Gastroesophageal sphincter (tissue), 4 donors: Measurements from ENCODE around the gene ARRDC1. TPM values are rescaled to one million over a fixed set of nuclear protein-coding genes. Genes with fewer than 3 reads are reported as not detected.

Source experiments
- ATAC-seq: fragments of 150-250 bp; one replicate; pipeline ENCODE4 v1.9.1; 2016; ENCODE audit warnings: mild to moderate bottlenecking, moderate library complexity
- H3K27ac ChIP-seq, 4 donors: fragments of 200-600 bp; sonication (generic) in 3 of 4; 1 replicate in 3 of 4; 2 replicates in 1 of 4; pipeline ENCODE4 v1.5.1; 2016 to 2019
- H3K27me3 ChIP-seq: fragments of 200-600 bp; sonication (generic); one replicate; pipeline ENCODE4 v1.5.1; 2019
- H3K36me3 ChIP-seq, 2 donors: fragments of 200-600 bp; sonication (generic); one replicate each; pipeline ENCODE4 v1.5.1; 2019; ENCODE audit warnings: control low read depth in 1 of 2
- H3K4me1 ChIP-seq, 3 donors: fragments of 200-600 bp; sonication (generic); 1 replicate in 2 of 3; 2 replicates in 1 of 3; pipeline ENCODE4 v1.5.1; 2016 to 2019; ENCODE audit warnings: control low read depth in 2 of 3
- H3K4me3 ChIP-seq, 2 donors: fragments of 200-600 bp; sonication (generic); one replicate each; pipeline ENCODE4 v1.5.1; 2019; ENCODE audit warnings: mild to moderate bottlenecking in 1 of 2, moderate library complexity in 1 of 2
- H3K9me3 ChIP-seq, 3 donors: fragments of 200-600 bp; sonication (generic); one replicate each; pipeline ENCODE4 v1.5.1; 2017 to 2019; ENCODE audit warnings: control low read depth in 2 of 3
- CTCF ChIP-seq, 4 experiments: fragments of 200-600 bp in 2 of 4; fragments of 450-650 bp in 2 of 4; sonication (generic) in 1 of 4; IDR thresholded peaks; one replicate each; pipeline ENCODE4 v1.5.1; 2017 to 2019; ENCODE audit warnings: antibody characterized with exemption in 4 of 4, mild to moderate bottlenecking in 2 of 4, moderate library complexity in 2 of 4
- EP300 ChIP-seq: sonication (generic); formaldehyde crosslinking; IDR thresholded peaks from one replicate; pipeline ENCODE4 v1.6.1; 2017; ENCODE audit warnings: antibody characterized with exemption, mild to moderate bottlenecking
- POLR2A ChIP-seq, 2 donors: fragments of 450-650 bp; IDR thresholded peaks; one replicate each; pipeline ENCODE4 v1.6.1; 2017; ENCODE audit warnings: antibody characterized with exemption in 2 of 2, mild to moderate bottlenecking in 2 of 2, moderate library complexity in 1 of 2
- POLR2AphosphoS5 ChIP-seq: sonication (generic); formaldehyde crosslinking; IDR thresholded peaks from one replicate; pipeline ENCODE4 v1.6.1; 2017; ENCODE audit warnings: antibody characterized with exemption
- WGBS, 2 donors: methylation state at CpG; one replicate each; pipeline ENCODE4 v1.1.5; 2018; ENCODE audit warnings: low coverage in 1 of 2; 5-methylcytosine and 5-hydroxymethylcytosine counted together
- total RNA-seq, 4 donors: library from RNA; depleted of rRNA; stranded (reverse); fragments of >200 nt; gene quantifications; one replicate each; pipeline ENCODE4 v1.1.0, GENCODE V29; 2016

Gene ARRDC1
- total RNA-seq, 4 donors from 2014 or later, result 16.0 to 25.1 (median 21.9) TPM

GRCh38 chr9:137614631-137615386 is 9.3 kb downstream of the ARRDC1 start:
- WGBS, 2 donors, result 85% methylated on average over 19 of the region's 25 CpGs; no CpG with 5 or more reads in 1 of the 2 donors
- H3K27me3 ChIP-seq, result no peaks in the 10 kb centered on the region
- no peak overlapping the region for H3K27ac ChIP-seq
- no peak overlapping the region for H3K4me3 ChIP-seq
- TF ChIP-seq CTCF (IDR thresholded peaks at IDR 0.05) (no peak), POLR2AphosphoS5 (no peak), EP300 (no peak), POLR2A (IDR thresholded peaks at IDR 0.05) (no peak)
- H3K9me3 ChIP-seq, result no peaks in the 10 kb centered on the region
- H3K4me1 ChIP-seq, result peaks cover 4 to 44% (median 23%) of the 10 kb centered on the region in 3 donors
- no peak for ATAC-seq
- peaks cover 0 to 39% of the 10 kb centered on the region in 2 donors for H3K36me3 ChIP-seq

GRCh38 chr9:137615387-137615871 is 9.9 kb downstream of the ARRDC1 start:
- no CpG with 5 or more reads among the region's 19 CpGs for WGBS, 2 donors
- Histone ChIP-seq H3K9me3 (no peaks in the 10 kb centered on the region), H3K4me3 (no peak overlapping the region), H3K27me3 (no peaks in the 10 kb centered on the region), H3K36me3 (peaks cover 0 to 39% of the 10 kb centered on the region in 2 donors), H3K27ac (no peak overlapping the region), H3K4me1 (peaks cover 4 to 50% (median 29%) of the 10 kb centered on the region in 3 donors)
- ATAC-seq, result no peak
- no peak for TF ChIP-seq EP300
- no peak for TF ChIP-seq CTCF (IDR thresholded peaks at IDR 0.05)
- no peak for TF ChIP-seq POLR2A (IDR thresholded peaks at IDR 0.05)
- TF ChIP-seq POLR2AphosphoS5, result no peak

GRCh38 chr9:137618105-137619067 is 12.9 kb downstream of the ARRDC1 start, which contains the start of gene EHMT1:
Gene EHMT1, plus strand, starts transcription at chr9:137619005. Its CDS starts 24 bp downstream, at chr9:137619029.
- Histone ChIP-seq H3K9me3 (no peaks in the 10 kb centered on the region), H3K4me1 (peaks cover 8 to 61% (median 35%) of the 10 kb centered on the region in 3 donors), H3K4me3 (peak within 1 kb of the TSS; percentile 73 to 95), H3K36me3 (peaks cover 0 to 36% of the 10 kb centered on the region in 2 donors), H3K27ac (peak within 1 kb of the TSS; percentile 73 to 96 (median 93)), H3K27me3 (no peaks in the 10 kb centered on the region)
- ATAC-seq, result peak; percentile 96
- WGBS, 2 donors, result 0% methylated on average over 3 to 11 of the region's 94 CpGs
- TF ChIP-seq POLR2AphosphoS5 (peak; percentile 67), EP300 (no peak), CTCF (IDR thresholded peaks at IDR 0.05) (no peak), POLR2A (IDR thresholded peaks at IDR 0.05) (peak; percentile 61 to 62)

- peak; percentile 16 for ATAC-seq
- TF ChIP-seq EP300 (no peak), POLR2AphosphoS5 (no peak), CTCF (IDR thresholded peaks at IDR 0.05) (no peak), POLR2A (IDR thresholded peaks at IDR 0.05) (no peak)
- H3K27ac ChIP-seq, result peak overlapping the region; percentile 52 to 96 (median 89)
- peaks cover 0 to 25% of the 10 kb centered on the region in 2 donors for H3K36me3 ChIP-seq
- H3K9me3 ChIP-seq, result no peaks in the 10 kb centered on the region
- peaks cover 8 to 69% (median 35%) of the 10 kb centered on the region in 3 donors for H3K4me1 ChIP-seq
- WGBS, 2 donors, result 1 to 2% methylated on average over 6 to 13 of the region's 58 CpGs
- no peaks in the 10 kb centered on the region for H3K27me3 ChIP-seq
- H3K4me3 ChIP-seq, result peak overlapping the region; percentile 72 to 95
Observed at GRCh38 chr9:137619240-137620047, 14.0 kb downstream of the ARRDC1 start.
